ENCODE data around the gene DDX60.

DDX60 gene

GRCh38 chr4:168265327-168265726, 53.2 kb downstream of the DDX60 start:
- Histone ChIP-seq H3K27ac (ENCODE audit: poor library complexity, severe bottlenecking) (no peak overlapping the region), H3K27me3 (ENCODE audit: insufficient read depth, poor library complexity, severe bottlenecking) (no peaks in the 10 kb centered on the region)
- no peak for DNase-seq (ENCODE audit: low spot score)

GRCh38 chr4:168264903-168265302, 53.6 kb downstream of the DDX60 start:
- no peaks in the 10 kb centered on the region for H3K4me1 ChIP-seq (ENCODE audit: insufficient read depth, poor library complexity, severe bottlenecking)
- no peaks in the 10 kb centered on the region for H3K9me3 ChIP-seq (ENCODE audit: severe bottlenecking)
- H3K27ac ChIP-seq (ENCODE audit: poor library complexity, severe bottlenecking), result no peak overlapping the region
- ATAC-seq (ENCODE audit: low read depth) (no peak), DNase-seq (ENCODE audit: low spot score) (no peak)
- H3K4me3 ChIP-seq (ENCODE audit: severe bottlenecking), result no peak overlapping the region
- no peaks in the 10 kb centered on the region for H3K27me3 ChIP-seq (ENCODE audit: insufficient read depth, poor library complexity, severe bottlenecking)
- H3K36me3 ChIP-seq (ENCODE audit: low read depth), result peaks cover 13% of the 10 kb centered on the region
- TF ChIP-seq, protein P1, sequence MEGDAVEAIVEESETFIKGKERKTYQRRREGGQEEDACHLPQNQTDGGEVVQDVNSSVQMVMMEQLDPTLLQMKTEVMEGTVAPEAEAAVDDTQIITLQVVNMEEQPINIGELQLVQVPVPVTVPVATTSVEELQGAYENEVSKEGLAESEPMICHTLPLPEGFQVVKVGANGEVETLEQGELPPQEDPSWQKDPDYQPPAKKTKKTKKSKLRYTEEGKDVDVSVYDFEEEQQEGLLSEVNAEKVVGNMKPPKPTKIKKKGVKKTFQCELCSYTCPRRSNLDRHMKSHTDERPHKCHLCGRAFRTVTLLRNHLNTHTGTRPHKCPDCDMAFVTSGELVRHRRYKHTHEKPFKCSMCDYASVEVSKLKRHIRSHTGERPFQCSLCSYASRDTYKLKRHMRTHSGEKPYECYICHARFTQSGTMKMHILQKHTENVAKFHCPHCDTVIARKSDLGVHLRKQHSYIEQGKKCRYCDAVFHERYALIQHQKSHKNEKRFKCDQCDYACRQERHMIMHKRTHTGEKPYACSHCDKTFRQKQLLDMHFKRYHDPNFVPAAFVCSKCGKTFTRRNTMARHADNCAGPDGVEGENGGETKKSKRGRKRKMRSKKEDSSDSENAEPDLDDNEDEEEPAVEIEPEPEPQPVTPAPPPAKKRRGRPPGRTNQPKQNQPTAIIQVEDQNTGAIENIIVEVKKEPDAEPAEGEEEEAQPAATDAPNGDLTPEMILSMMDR (IDR thresholded peaks at IDR 0.05; ENCODE audit: poor library complexity, severe bottlenecking), result no peak

More at GRCh38 chr4:168265327-168265726, 53.2 kb downstream of the DDX60 start:
- Histone ChIP-seq H3K4me3 (ENCODE audit: severe bottlenecking) (no peak overlapping the region), H3K36me3 (ENCODE audit: low read depth) (peaks cover 13% of the 10 kb centered on the region), H3K4me1 (ENCODE audit: insufficient read depth, poor library complexity, severe bottlenecking) (no peaks in the 10 kb centered on the region), H3K9me3 (ENCODE audit: severe bottlenecking) (no peaks in the 10 kb centered on the region)
- TF ChIP-seq, protein P1 (IDR thresholded peaks at IDR 0.05; ENCODE audit: poor library complexity, severe bottlenecking), result no peak
- no peak for ATAC-seq (ENCODE audit: low read depth)

GRCh38 chr4:168263039-168263438, 55.5 kb downstream of the DDX60 start:
- peaks cover 13% of the 10 kb centered on the region for H3K36me3 ChIP-seq (ENCODE audit: low read depth)
- no peak for DNase-seq (ENCODE audit: low spot score)
- H3K9me3 ChIP-seq (ENCODE audit: severe bottlenecking), result no peaks in the 10 kb centered on the region
- H3K4me1 ChIP-seq (ENCODE audit: insufficient read depth, poor library complexity, severe bottlenecking), result no peaks in the 10 kb centered on the region
- no peak for ATAC-seq (ENCODE audit: low read depth)
- no peak overlapping the region for H3K4me3 ChIP-seq (ENCODE audit: severe bottlenecking)
- no peak overlapping the region for H3K27ac ChIP-seq (ENCODE audit: poor library complexity, severe bottlenecking)
- H3K27me3 ChIP-seq (ENCODE audit: insufficient read depth, poor library complexity, severe bottlenecking), result no peaks in the 10 kb centered on the region
- TF ChIP-seq, protein P1 (IDR thresholded peaks at IDR 0.05; ENCODE audit: poor library complexity, severe bottlenecking), result no peak

GRCh38 chr4:168259096-168259495, 59.5 kb downstream of the DDX60 start:
- H3K36me3 ChIP-seq (ENCODE audit: low read depth), result no peaks in the 10 kb centered on the region; the same call in 1 of the 2 replicates
- H3K4me1 ChIP-seq (ENCODE audit: insufficient read depth, poor library complexity, severe bottlenecking), result no peaks in the 10 kb centered on the region
- no peaks in the 10 kb centered on the region for H3K9me3 ChIP-seq (ENCODE audit: severe bottlenecking)
- TF ChIP-seq, protein P1 (IDR thresholded peaks at IDR 0.05; ENCODE audit: poor library complexity, severe bottlenecking), result no peak
- H3K4me3 ChIP-seq (ENCODE audit: severe bottlenecking), result no peak overlapping the region
- H3K27me3 ChIP-seq (ENCODE audit: insufficient read depth, poor library complexity, severe bottlenecking), result no peaks in the 10 kb centered on the region
- H3K27ac ChIP-seq (ENCODE audit: poor library complexity, severe bottlenecking), result no peak overlapping the region
- ATAC-seq (ENCODE audit: low read depth) (no peak), DNase-seq (ENCODE audit: low spot score) (no peak)

- ATAC-seq (ENCODE audit: low read depth) (no peak), DNase-seq (ENCODE audit: low spot score) (no peak)
- Histone ChIP-seq H3K27ac (ENCODE audit: poor library complexity, severe bottlenecking) (no peak overlapping the region), H3K9me3 (ENCODE audit: severe bottlenecking) (no peaks in the 10 kb centered on the region), H3K4me3 (ENCODE audit: severe bottlenecking) (no peak overlapping the region), H3K36me3 (ENCODE audit: low read depth) (no peaks in the 10 kb centered on the region; the same call in 1 of the 2 replicates), H3K27me3 (ENCODE audit: insufficient read depth, poor library complexity, severe bottlenecking) (no peaks in the 10 kb centered on the region), H3K4me1 (ENCODE audit: insufficient read depth, poor library complexity, severe bottlenecking) (no peaks in the 10 kb centered on the region)
- TF ChIP-seq, protein P1 (IDR thresholded peaks at IDR 0.05; ENCODE audit: poor library complexity, severe bottlenecking), result no peak
These were observed 60.8 kb downstream of the DDX60 start for GRCh38 chr4:168257768-168258167.

All from RWPE2 (cell line).